SU-DHL-6 (cell line): Measurements from ENCODE around the gene WDR4.
"Not testable (repeated sequence)": the region's sequence is repeated elsewhere in the genome, so short reads cannot be mapped to it uniquely, and the experiment has no call there.

Experiments used
- H2AFZ ChIP-seq: fragments of 200-600 bp; sonication (generic); 2 replicates; pipeline ENCODE4 v1.6.1; 2014; ENCODE audit warnings: low read depth, mild to moderate bottlenecking, moderate library complexity, mixed read lengths, antibody characterized with exemption, low read length; ENCODE audit not compliant: severe bottlenecking
- H3F3A ChIP-seq: fragments of 200-600 bp; shearing (Covaris generic); 2 replicates; pipeline ENCODE4 v1.6.0; 2016; ENCODE audit warnings: antibody characterized with exemption, mild to moderate bottlenecking; ENCODE audit not compliant: insufficient read depth
- H3K27ac ChIP-seq: fragments of 200-600 bp; sonication (generic); 2 replicates; pipeline ENCODE4 v1.5.1; 2016; ENCODE audit warnings: low read depth, mild to moderate bottlenecking, low read length, moderate library complexity, mixed read lengths
- H3K27me3 ChIP-seq: fragments of 200-600 bp; sonication (generic), shearing (Covaris generic); 2 replicates; pipeline ENCODE4 v1.6.0; 2014; ENCODE audit warnings: mild to moderate bottlenecking, low read length
- H3K36me3 ChIP-seq: fragments of 200-600 bp; sonication (generic); 2 replicates; pipeline ENCODE4 v1.6.1; 2014; ENCODE audit warnings: mild to moderate bottlenecking, low read length, mixed read lengths
- H3K4me2 ChIP-seq: fragments of 300-600, 200-600 bp; shearing (Covaris generic), sonication (generic); 2 replicates; pipeline ENCODE4 v1.6.0; 2014; ENCODE audit warnings: low read length, low read depth, mild to moderate bottlenecking; ENCODE audit not compliant: poor library complexity, severe bottlenecking
- H3K4me3 ChIP-seq: fragments of 200-600 bp; sonication (generic); 2 replicates; pipeline ENCODE4 v1.5.1; 2014; ENCODE audit warnings: antibody characterized with exemption, low read length, mild to moderate bottlenecking, mixed read lengths; ENCODE audit not compliant: insufficient read depth, poor library complexity, severe bottlenecking
- H3K79me2 ChIP-seq: fragments of 200-600 bp; sonication (generic); 2 replicates; pipeline ENCODE4 v1.6.1; 2014; ENCODE audit warnings: mild to moderate bottlenecking, low read length, moderate library complexity; ENCODE audit not compliant: insufficient read depth
- H3K9ac ChIP-seq: fragments of 200-600 bp; sonication (generic); 2 replicates; pipeline ENCODE4 v1.7.0; 2014; ENCODE audit warnings: mild to moderate bottlenecking, low read length
- H3K9me2 ChIP-seq: fragments of 200-600 bp; sonication (generic); replicated peaks from 2 replicates; pipeline ENCODE4 v1.6.1; 2014; ENCODE audit warnings: low read length; ENCODE audit not compliant: insufficient read depth
- H3K9me3 ChIP-seq: fragments of 200-600 bp; sonication (generic); 2 replicates; pipeline ENCODE4 v1.6.1; 2014; ENCODE audit warnings: low read length, mixed read lengths; ENCODE audit not compliant: insufficient read depth
- H4K20me1 ChIP-seq: fragments of 200-600 bp; sonication (generic); 2 replicates; pipeline ENCODE4 v1.6.1; 2014; ENCODE audit warnings: low read depth, mild to moderate bottlenecking, antibody characterized with exemption, low read length, moderate library complexity, mixed read lengths
- CTCF ChIP-seq: fragments of 200-600 bp; sonication (generic); IDR thresholded peaks from one replicate; pipeline ENCODE4 v1.5.1; 2017; ENCODE audit warnings: antibody characterized with exemption, mild to moderate bottlenecking, low read length, moderate library complexity; ENCODE audit not compliant: insufficient read depth, poor library complexity, severe bottlenecking
- EZH2phosphoT487 ChIP-seq: fragments of 200-600 bp; sonication (generic), shearing (Covaris generic); conservative IDR thresholded peaks from 2 replicates; pipeline ENCODE4 v1.6.1; 2018; ENCODE audit warnings: mild to moderate bottlenecking, antibody characterized with exemption, low read length, moderate library complexity, mixed read lengths

WDR4 gene

GRCh38 chr21:42850463-42850862 is 28.9 kb downstream of the WDR4 start:
- H3K9me2 ChIP-seq, result no peaks in the 10 kb centered on the region
- no peaks in the 10 kb centered on the region for H3K9me3 ChIP-seq
- no peak overlapping the region for H3K4me3 ChIP-seq
- peaks cover 6% of the 10 kb centered on the region; the same call in 1 of the 2 replicates for H4K20me1 ChIP-seq
- peaks cover 27% of the 10 kb centered on the region for H3K79me2 ChIP-seq
- H3K27ac ChIP-seq, result no peak overlapping the region
- no peaks in the 10 kb centered on the region for H3F3A ChIP-seq
- H3K4me2 ChIP-seq, result no peak overlapping the region
- H3K27me3 ChIP-seq, result no peaks in the 10 kb centered on the region
- H3K36me3 ChIP-seq, result no peaks in the 10 kb centered on the region; the same call in 1 of the 2 replicates
- no peak overlapping the region for H3K9ac ChIP-seq
- H2AFZ ChIP-seq, result no peak overlapping the region
- TF ChIP-seq CTCF (no peak), EZH2phosphoT487 (no peak)

- no peaks in the 10 kb centered on the region for H3K9me2 ChIP-seq
- peaks cover 8% of the 10 kb centered on the region; the same call in 1 of the 2 replicates for H4K20me1 ChIP-seq
- H3K79me2 ChIP-seq, result peaks cover 32% of the 10 kb centered on the region
- H3F3A ChIP-seq, result no peaks in the 10 kb centered on the region
- no peaks in the 10 kb centered on the region for H3K27me3 ChIP-seq
- no peaks in the 10 kb centered on the region; the same call in 1 of the 2 replicates for H3K36me3 ChIP-seq
- H3K4me2 ChIP-seq, result no peak overlapping the region
- no peak overlapping the region for H3K27ac ChIP-seq
- no peak overlapping the region for H2AFZ ChIP-seq
- TF ChIP-seq CTCF, result no peak
- no peak for TF ChIP-seq EZH2phosphoT487
- H3K9ac ChIP-seq, result no peak overlapping the region
- no peak overlapping the region for H3K4me3 ChIP-seq
- H3K9me3 ChIP-seq, result no peaks in the 10 kb centered on the region
Measured at GRCh38 chr21:42849759-42850412, 29.5 kb downstream of the WDR4 start.

- no peak for TF ChIP-seq CTCF
- no peak for TF ChIP-seq EZH2phosphoT487
Measured at GRCh38 chr21:42848932-42849758, 30.2 kb downstream of the WDR4 start.

GRCh38 chr21:42848144-42848931 is 31.0 kb downstream of the WDR4 start:
- H3K27ac ChIP-seq, H3K9me2 ChIP-seq, H3F3A ChIP-seq, H3K9me3 ChIP-seq, H2AFZ ChIP-seq, H3K27me3 ChIP-seq, H4K20me1 ChIP-seq, H3K9ac ChIP-seq, H3K4me2 ChIP-seq, H3K4me3 ChIP-seq, H3K36me3 ChIP-seq: not testable (repeated sequence)
- H3K79me2 ChIP-seq, result peaks cover 45% of the 10 kb centered on the region

More at GRCh38 chr21:42848932-42849758, 30.2 kb downstream of the WDR4 start:
- Histone ChIP-seq H3F3A (no peaks in the 10 kb centered on the region), H3K27ac (no peak overlapping the region), H3K36me3 (no peaks in the 10 kb centered on the region; the same call in 1 of the 2 replicates), H3K4me2 (no peak overlapping the region), H3K4me3 (no peak overlapping the region), H3K9me3 (no peaks in the 10 kb centered on the region), H3K79me2 (peaks cover 40% of the 10 kb centered on the region), H3K9ac (no peak overlapping the region), H3K9me2 (no peaks in the 10 kb centered on the region), H2AFZ (no peak overlapping the region), H4K20me1 (peaks cover 8% of the 10 kb centered on the region; the same call in 1 of the 2 replicates), H3K27me3 (no peaks in the 10 kb centered on the region)
